ENCODE results near the gene CSMD2. TPM values are rescaled to one million over a fixed set of nuclear protein-coding genes. Genes with fewer than 3 reads are reported as not detected.

The CSMD2 gene
- polyA plus RNA-seq, 1 of the 3 experiments (the other 2 are of a cell fraction), result not detected

- TF ChIP-seq NRF1 (IDR thresholded peaks at IDR 0.05; ENCODE audit: low read depth, low read length) (no peak), RCOR1 (IDR thresholded peaks at IDR 0.05; ENCODE audit: low read length) (no peak), FOXM1 (IDR thresholded peaks at IDR 0.05; ENCODE audit: low read depth) (no peak), SMC3 (IDR thresholded peaks at IDR 0.05; ENCODE audit: low read depth, low read length) (no peak), EZH2phosphoT487 (IDR thresholded peaks at IDR 0.05; ENCODE audit: borderline replicate concordance, low read depth) (no peak), EP300 (IDR thresholded peaks at IDR 0.05; ENCODE audit: borderline replicate concordance in 1 of 2, low read depth in 1 of 2, low read length in 1 of 2) (no peak), JUND (IDR thresholded peaks at IDR 0.05) (no peak), NFIC (IDR thresholded peaks at IDR 0.05; ENCODE audit: borderline replicate concordance) (no peak), PBX3 (IDR thresholded peaks at IDR 0.05) (no peak), CHD2 (IDR thresholded peaks at IDR 0.05; ENCODE audit: low read length, partially characterized antibody) (no peak), SIN3A (IDR thresholded peaks at IDR 0.05; ENCODE audit: borderline replicate concordance, low read depth, low read length) (no peak), RAD21 (IDR thresholded peaks at IDR 0.05; ENCODE audit: low read length) (no peak), USF1 (IDR thresholded peaks at IDR 0.05; ENCODE audit: borderline replicate concordance, low read depth) (no peak), GATA2 (CRISPR knock-in tag; IDR thresholded peaks at IDR 0.05) (no peak)
- TF ChIP-seq, protein P1, sequence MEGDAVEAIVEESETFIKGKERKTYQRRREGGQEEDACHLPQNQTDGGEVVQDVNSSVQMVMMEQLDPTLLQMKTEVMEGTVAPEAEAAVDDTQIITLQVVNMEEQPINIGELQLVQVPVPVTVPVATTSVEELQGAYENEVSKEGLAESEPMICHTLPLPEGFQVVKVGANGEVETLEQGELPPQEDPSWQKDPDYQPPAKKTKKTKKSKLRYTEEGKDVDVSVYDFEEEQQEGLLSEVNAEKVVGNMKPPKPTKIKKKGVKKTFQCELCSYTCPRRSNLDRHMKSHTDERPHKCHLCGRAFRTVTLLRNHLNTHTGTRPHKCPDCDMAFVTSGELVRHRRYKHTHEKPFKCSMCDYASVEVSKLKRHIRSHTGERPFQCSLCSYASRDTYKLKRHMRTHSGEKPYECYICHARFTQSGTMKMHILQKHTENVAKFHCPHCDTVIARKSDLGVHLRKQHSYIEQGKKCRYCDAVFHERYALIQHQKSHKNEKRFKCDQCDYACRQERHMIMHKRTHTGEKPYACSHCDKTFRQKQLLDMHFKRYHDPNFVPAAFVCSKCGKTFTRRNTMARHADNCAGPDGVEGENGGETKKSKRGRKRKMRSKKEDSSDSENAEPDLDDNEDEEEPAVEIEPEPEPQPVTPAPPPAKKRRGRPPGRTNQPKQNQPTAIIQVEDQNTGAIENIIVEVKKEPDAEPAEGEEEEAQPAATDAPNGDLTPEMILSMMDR (IDR thresholded peaks at IDR 0.05), result no peak
- TF ChIP-seq, protein P2, sequence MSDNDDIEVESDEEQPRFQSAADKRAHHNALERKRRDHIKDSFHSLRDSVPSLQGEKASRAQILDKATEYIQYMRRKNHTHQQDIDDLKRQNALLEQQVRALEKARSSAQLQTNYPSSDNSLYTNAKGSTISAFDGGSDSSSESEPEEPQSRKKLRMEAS (IDR thresholded peaks at IDR 0.05; ENCODE audit: low read depth), result no peak
- Histone ChIP-seq H3K79me2 (ENCODE audit: insufficient read depth) (peaks cover 10% of the 10 kb centered on the region), H4K20me1 (ENCODE audit: insufficient read depth) (no peaks in the 10 kb centered on the region), H3K9me3 (no peaks in the 10 kb centered on the region), H3K4me3 (ENCODE audit: low read depth in 2 of 2, low read length in 1 of 2) (no peak overlapping the region), H3K9ac (no peak overlapping the region), H3K9me2 (no peaks in the 10 kb centered on the region), H3K36me3 (replicated peaks in 1 of 2; ENCODE audit: control insufficient read depth in 1 of 2, insufficient read depth in 2 of 2, low read length in 1 of 2) (no peaks in the 10 kb centered on the region), H3K4me1 (ENCODE audit: control insufficient read depth in 1 of 2, insufficient read depth in 2 of 2, low read depth in 1 of 2, low read length in 1 of 2) (peaks cover 18 to 23% of the 10 kb centered on the region in 2 experiments), H2AFZ (ENCODE audit: low read depth) (no peak overlapping the region), H3K4me2 (no peak overlapping the region), H3K27ac (ENCODE audit: low read depth in 2 of 2, low read length in 1 of 2) (no peak overlapping the region), H3F3A (replicated peaks; ENCODE audit: insufficient read depth) (peaks cover 16% of the 10 kb centered on the region), H3K27me3 (ENCODE audit: insufficient read depth) (no peaks in the 10 kb centered on the region)
- WGBS (ENCODE audit: low lambda C conversion rate), result 78% methylated on average over 2 of the region's 4 CpGs
- POLR2A ChIA-PET, result no interaction called here
- CTCF ChIA-PET, result interaction anchor here (0.7 to 7.9 kb wide), 9 partner anchors 10 to 1227 kb away, joined by 3 to 107 read pairs (median 6); no protein-coding TSS in a partner anchor
- DNase-seq, result no peak
Measured at GRCh38 chr1:33468531-33468930, 696.5 kb downstream of the CSMD2 start.
